ENCODE results near the gene RFWD3. TPM values are rescaled to one million over a fixed set of nuclear protein-coding genes. Genes with fewer than 3 reads are reported as not detected.

RFWD3 gene
- total and polyA plus RNA-seq, 2 of the 4 experiments (the other 2 are of a cell fraction): 16.7 to 27.6 TPM

GRCh38 chr16:74622005-74622404 lies 44.7 kb downstream of the RFWD3 start:
- peaks cover 3% of the 10 kb centered on the region; the same call in 1 of the 2 replicates for H3K4me1 ChIP-seq (ENCODE audit: control insufficient read depth, insufficient read depth, low read length)
- DNase-seq (no peak), ATAC-seq (ENCODE audit: low read depth) (no peak)
- no peak for TF ChIP-seq RFX5 (IDR thresholded peaks at IDR 0.05; ENCODE audit: low read depth, low read length)
- no peak for TF ChIP-seq MXI1 (IDR thresholded peaks at IDR 0.05; ENCODE audit: borderline replicate concordance, low read depth, low read length)
- TF ChIP-seq, protein P1, sequence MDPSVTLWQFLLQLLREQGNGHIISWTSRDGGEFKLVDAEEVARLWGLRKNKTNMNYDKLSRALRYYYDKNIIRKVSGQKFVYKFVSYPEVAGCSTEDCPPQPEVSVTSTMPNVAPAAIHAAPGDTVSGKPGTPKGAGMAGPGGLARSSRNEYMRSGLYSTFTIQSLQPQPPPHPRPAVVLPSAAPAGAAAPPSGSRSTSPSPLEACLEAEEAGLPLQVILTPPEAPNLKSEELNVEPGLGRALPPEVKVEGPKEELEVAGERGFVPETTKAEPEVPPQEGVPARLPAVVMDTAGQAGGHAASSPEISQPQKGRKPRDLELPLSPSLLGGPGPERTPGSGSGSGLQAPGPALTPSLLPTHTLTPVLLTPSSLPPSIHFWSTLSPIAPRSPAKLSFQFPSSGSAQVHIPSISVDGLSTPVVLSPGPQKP (IDR thresholded peaks at IDR 0.05; ENCODE audit: borderline replicate concordance, low read depth, low read length): no peak
- TF ChIP-seq CEBPB (IDR thresholded peaks at IDR 0.05; ENCODE audit: low read depth, low read length): no peak
- TF ChIP-seq CTCF (conservative IDR thresholded peaks at IDR 0.05; ENCODE audit: low read depth, low read length): no peak
- no peak for TF ChIP-seq MAZ (IDR thresholded peaks at IDR 0.05; ENCODE audit: borderline replicate concordance, low read depth, low read length)
- no peak for TF ChIP-seq BHLHE40 (IDR thresholded peaks at IDR 0.05; ENCODE audit: low read depth, low read length)
- no peak for TF ChIP-seq RCOR1 (IDR thresholded peaks at IDR 0.05; ENCODE audit: insufficient replicate concordance, low read length)
- no peak for TF ChIP-seq SMC3 (IDR thresholded peaks at IDR 0.05; ENCODE audit: low read depth, low read length)
- no peak for TF ChIP-seq NFE2L2 (IDR thresholded peaks at IDR 0.05; ENCODE audit: low read depth, low read length)
- TF ChIP-seq, protein P2, sequence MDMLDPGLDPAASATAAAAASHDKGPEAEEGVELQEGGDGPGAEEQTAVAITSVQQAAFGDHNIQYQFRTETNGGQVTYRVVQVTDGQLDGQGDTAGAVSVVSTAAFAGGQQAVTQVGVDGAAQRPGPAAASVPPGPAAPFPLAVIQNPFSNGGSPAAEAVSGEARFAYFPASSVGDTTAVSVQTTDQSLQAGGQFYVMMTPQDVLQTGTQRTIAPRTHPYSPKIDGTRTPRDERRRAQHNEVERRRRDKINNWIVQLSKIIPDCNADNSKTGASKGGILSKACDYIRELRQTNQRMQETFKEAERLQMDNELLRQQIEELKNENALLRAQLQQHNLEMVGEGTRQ (IDR thresholded peaks at IDR 0.05; ENCODE audit: low read depth, low read length): no peak
- H3K18ac ChIP-seq (ENCODE audit: low read depth, low read length): no peak overlapping the region
- no peak overlapping the region for H3K56ac ChIP-seq (ENCODE audit: extremely low read depth, insufficient read depth, low read length)
- no peaks in the 10 kb centered on the region for H3K9me3 ChIP-seq (ENCODE audit: control insufficient read depth, insufficient read depth, low read length)
- dilution Hi-C loops (cut with HindIII; ENCODE audit: low sequenced_read_pairs, unreplicated experiment): no loop called here
- ChIA-PET POLR2A (ENCODE audit: unreplicated experiment) (no interaction called here), CTCF (no interaction called here)
- H3K14ac ChIP-seq (replicated peaks; ENCODE audit: low read depth, low read length): no peak overlapping the region
- peaks cover 5% of the 10 kb centered on the region; the same call in 1 of the 2 replicates for H4K20me1 ChIP-seq (ENCODE audit: insufficient read depth, low read length)
- no peak overlapping the region for H4K8ac ChIP-seq (ENCODE audit: low read depth in 2 of 2, low read length in 2 of 2)
- H3K36me3 ChIP-seq (ENCODE audit: control insufficient read depth, insufficient read depth, low read length): peaks cover 20% of the 10 kb centered on the region
- H4K91ac ChIP-seq (ENCODE audit: insufficient read depth, low read depth, low read length): no peak overlapping the region
- in situ Hi-C loops (cut with MboI; ENCODE audit: low sequenced_read_pairs): loop anchor here (10.0 kb wide), 2 partner anchors 137 to 297 kb away; no protein-coding TSS in a partner anchor
- H3K9me1 ChIP-seq (ENCODE audit: insufficient read depth, low read length): no peaks in the 10 kb centered on the region
- H2AK9ac ChIP-seq (replicated peaks; ENCODE audit: low read depth, low read length, poor library complexity): no peak overlapping the region
- H3K4me2 ChIP-seq (ENCODE audit: low read depth, low read length): no peak overlapping the region
- no CpG with 5 or more reads among the region's 4 CpGs for WGBS, 2 experiments (ENCODE audit: extremely low coverage in 2 of 2, insufficient read length in 1 of 2)
- H3K27ac ChIP-seq (ENCODE audit: insufficient read depth, low read length): no peak overlapping the region
- no peak overlapping the region for H3K4me3 ChIP-seq (ENCODE audit: insufficient read depth, low read depth, low read length)
- no peak overlapping the region for H2BK5ac ChIP-seq (ENCODE audit: low read depth, low read length, poor library complexity, severe bottlenecking)
- no peak overlapping the region for H2AK5ac ChIP-seq (ENCODE audit: low read depth, low read length)
- H3K9ac ChIP-seq (ENCODE audit: low read depth, low read length): no peak overlapping the region
- H2BK20ac ChIP-seq (ENCODE audit: low read depth, low read length): no peak overlapping the region
- no TSS peak for BruUV-seq (replicated peaks)
- intact Hi-C loops (cut with micrococcal nuclease): loop anchor here (5.0 kb wide), 2 partner anchors 120 to 310 kb away; no protein-coding TSS in a partner anchor
- H2AFZ ChIP-seq (replicated peaks; ENCODE audit: low read length, poor library complexity): no peak overlapping the region
- no peak overlapping the region for H2BK15ac ChIP-seq (ENCODE audit: low read depth, low read length)
- H3K23ac ChIP-seq (ENCODE audit: low read depth, low read length): no peak overlapping the region
- H3K79me1 ChIP-seq (ENCODE audit: low read depth in 1 of 2, low read length in 2 of 2): peaks cover 6 to 21% of the 10 kb centered on the region in 2 experiments; a peak in 3 of 4 replicates
- H2BK120ac ChIP-seq (ENCODE audit: low read depth, low read length): no peak overlapping the region
- H3K27me3 ChIP-seq (ENCODE audit: control insufficient read depth, insufficient read depth, low read length): no peaks in the 10 kb centered on the region
- H3K4ac ChIP-seq (ENCODE audit: low read depth, low read length): no peak overlapping the region
- H4K5ac ChIP-seq (ENCODE audit: low read depth, low read length): no peak overlapping the region

Data from IMR-90 (cell line).